HG03571 (cell line): Measurements from ENCODE around the gene FFAR3.
"Not testable (repeated sequence)": the region's sequence is repeated elsewhere in the genome, so short reads cannot be mapped to it uniquely, and the experiment has no call there.

ENCODE experiments used
- ATAC-seq: cut with Tn5 transposase; IDR thresholded peaks from one replicate; pipeline ENCODE4 v1.9.1; 2021; ENCODE audit not compliant: unreplicated experiment

The FFAR3 gene

GRCh38 chr19:35373492-35373891, 15.2 kb downstream of the FFAR3 start:
- ATAC-seq, result no peak

GRCh38 chr19:35374031-35374430, 15.8 kb downstream of the FFAR3 start:
- not testable (repeated sequence) for ATAC-seq

- no peak for ATAC-seq
Observed at GRCh38 chr19:35375505-35376307, 17.4 kb downstream of the FFAR3 start.

GRCh38 chr19:35377656-35378055, 19.4 kb downstream of the FFAR3 start:
- no peak for ATAC-seq

- no peak for ATAC-seq
Observed at GRCh38 chr19:35378356-35378755, 20.1 kb downstream of the FFAR3 start.

- not testable (repeated sequence) for ATAC-seq
Observed at GRCh38 chr19:35379545-35379944, 21.3 kb downstream of the FFAR3 start.

GRCh38 chr19:35379992-35380391, 21.7 kb downstream of the FFAR3 start:
- ATAC-seq, result no peak

GRCh38 chr19:35380450-35381124, 22.3 kb downstream of the FFAR3 start:
- no peak for ATAC-seq

- no peak for ATAC-seq
Observed at GRCh38 chr19:35381318-35381717, 23.1 kb downstream of the FFAR3 start.

- ATAC-seq, result no peak
Observed at GRCh38 chr19:35381926-35382325, 23.7 kb downstream of the FFAR3 start.

- no peak for ATAC-seq
Observed at GRCh38 chr19:35383536-35383935, 25.3 kb downstream of the FFAR3 start.

GRCh38 chr19:35388277-35389054, 30.2 kb downstream of the FFAR3 start:
- no peak for ATAC-seq

- ATAC-seq, result no peak
Observed at GRCh38 chr19:35389192-35389861, 31.1 kb downstream of the FFAR3 start.

GRCh38 chr19:35392742-35393715, 34.8 kb downstream of the FFAR3 start:
- ATAC-seq, result no peak

- no peak for ATAC-seq
Observed at GRCh38 chr19:35395382-35396199, 37.3 kb downstream of the FFAR3 start.

- ATAC-seq, result no peak
Observed at GRCh38 chr19:35396240-35396885, 38.1 kb downstream of the FFAR3 start.

- no peak for ATAC-seq
Observed at GRCh38 chr19:35397064-35397463, 38.8 kb downstream of the FFAR3 start.

GRCh38 chr19:35398570-35398969, 40.3 kb downstream of the FFAR3 start:
- no peak for ATAC-seq

- no peak for ATAC-seq
Observed at GRCh38 chr19:35399231-35399630, 41.0 kb downstream of the FFAR3 start.
